NCI-H187 treated with DMSO at 0.1 percent for 48 hours (cell line): ENCODE results near the gene POLDIP3.

Source experiments
- DNase-seq: peaks from one replicate; lab custom pipeline; 2025; lab: John Stamatoyannopoulos, UW

Gene POLDIP3

GRCh38 chr22:42614312-42615091 lies at the start of gene POLDIP3:
Gene POLDIP3, minus strand, starts transcription at chr22:42614883. Its CDS starts 26 bp downstream, at chr22:42614857.
- peak; percentile 39 for DNase-seq

- DNase-seq: peak; percentile 6
Measured at GRCh38 chr22:42661985-42662831, 47.5 kb upstream of the POLDIP3 start.

GRCh38 chr22:42656578-42656977 lies 41.9 kb upstream of the POLDIP3 start:
- DNase-seq: no peak

GRCh38 chr22:42655693-42656092 lies 41.0 kb upstream of the POLDIP3 start:
- DNase-seq: peak; percentile 79

GRCh38 chr22:42654436-42655073 lies 39.9 kb upstream of the POLDIP3 start:
- no peak for DNase-seq

- DNase-seq: no peak
Measured at GRCh38 chr22:42653999-42654398, 39.3 kb upstream of the POLDIP3 start.

- DNase-seq: no peak
Measured at GRCh38 chr22:42651134-42651533, 36.5 kb upstream of the POLDIP3 start.

- no peak for DNase-seq
Measured at GRCh38 chr22:42649246-42650099, 34.8 kb upstream of the POLDIP3 start, which contains the start of gene CYB5R3. Gene CYB5R3, minus strand, starts transcription at chr22:42649392. Its CDS starts 77 bp downstream, at chr22:42649315.

- no peak for DNase-seq
Measured at GRCh38 chr22:42648368-42649245, 33.9 kb upstream of the POLDIP3 start.

- no peak for DNase-seq
Measured at GRCh38 chr22:42648017-42648367, 33.3 kb upstream of the POLDIP3 start.

GRCh38 chr22:42646569-42647525 lies 32.2 kb upstream of the POLDIP3 start:
- DNase-seq: no peak

- no peak for DNase-seq
Measured at GRCh38 chr22:42645938-42646568, 31.4 kb upstream of the POLDIP3 start.

GRCh38 chr22:42645341-42645937 lies 30.8 kb upstream of the POLDIP3 start:
- no peak for DNase-seq

GRCh38 chr22:42644422-42645340 lies 30.0 kb upstream of the POLDIP3 start:
- no peak for DNase-seq

GRCh38 chr22:42643634-42644421 lies 29.1 kb upstream of the POLDIP3 start:
- DNase-seq: no peak

GRCh38 chr22:42642806-42643633 lies 28.3 kb upstream of the POLDIP3 start:
- DNase-seq: no peak
